GM18505 (cell line): ENCODE data around the gene ATAD1.
"Not testable (repeated sequence)": the region's sequence is repeated elsewhere in the genome, so short reads cannot be mapped to it uniquely, and the experiment has no call there.

Experiments used
- ATAC-seq: cut with Tn5 transposase; IDR thresholded peaks from one replicate; pipeline ENCODE4 v1.9.1; 2021; ENCODE audit not compliant: unreplicated experiment
- POLR2A ChIP-seq: IDR thresholded peaks from 4 replicates; pipeline ENCODE4 v1.6.1; 2011; ENCODE audit warnings: borderline replicate concordance; ENCODE audit not compliant: insufficient read depth, insufficient read length; ENCODE audit errors: extremely low read depth

Gene ATAD1

GRCh38 chr10:87750001-87750671 lies 67.9 kb downstream of the ATAD1 start:
- TF ChIP-seq POLR2A: no peak
- ATAC-seq: no peak

DNA sequence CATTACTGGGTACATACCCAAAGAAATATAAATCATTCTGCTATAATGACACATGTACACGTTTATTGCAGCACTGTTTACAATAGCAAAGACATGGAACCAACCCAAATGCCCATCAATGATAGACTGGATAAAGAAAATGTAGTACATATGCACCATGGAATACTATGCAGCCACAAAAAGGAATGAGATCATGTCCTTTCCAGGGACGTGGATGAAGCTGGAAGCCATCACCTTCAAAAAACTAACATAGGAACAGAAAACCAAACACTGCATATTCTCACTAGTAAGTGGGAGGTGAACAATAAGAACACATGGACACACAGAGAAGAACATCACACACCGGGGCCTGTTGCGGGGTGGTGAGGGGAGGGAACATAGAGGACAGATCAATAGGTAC lies 69.8 kb downstream of the ATAD1 start:
- not testable (repeated sequence) for ATAC-seq

GRCh38 chr10:87746911-87747310 lies 71.1 kb downstream of the ATAD1 start:
- no peak for ATAC-seq
- no peak for TF ChIP-seq POLR2A

DNA sequence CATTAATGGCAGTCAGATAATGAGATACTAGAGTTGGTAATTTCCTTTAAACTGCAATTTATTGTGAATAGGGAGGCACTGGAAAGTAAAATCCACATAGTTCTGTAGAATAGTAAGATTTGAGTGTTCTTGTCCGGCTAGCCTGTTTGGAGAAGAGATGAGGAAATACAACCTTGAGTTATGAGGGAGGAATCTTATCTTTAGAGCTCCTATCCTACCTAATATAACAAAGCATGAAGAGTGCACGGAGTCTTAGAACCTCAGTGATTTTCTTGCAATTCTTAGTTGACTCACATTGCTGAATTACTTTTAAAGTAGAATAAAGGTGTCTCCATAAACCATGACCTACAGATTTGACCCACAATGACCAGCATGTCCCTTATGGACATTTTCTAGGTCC lies 73.4 kb downstream of the ATAD1 start:
- TF ChIP-seq POLR2A: no peak
- ATAC-seq: no peak

DNA sequence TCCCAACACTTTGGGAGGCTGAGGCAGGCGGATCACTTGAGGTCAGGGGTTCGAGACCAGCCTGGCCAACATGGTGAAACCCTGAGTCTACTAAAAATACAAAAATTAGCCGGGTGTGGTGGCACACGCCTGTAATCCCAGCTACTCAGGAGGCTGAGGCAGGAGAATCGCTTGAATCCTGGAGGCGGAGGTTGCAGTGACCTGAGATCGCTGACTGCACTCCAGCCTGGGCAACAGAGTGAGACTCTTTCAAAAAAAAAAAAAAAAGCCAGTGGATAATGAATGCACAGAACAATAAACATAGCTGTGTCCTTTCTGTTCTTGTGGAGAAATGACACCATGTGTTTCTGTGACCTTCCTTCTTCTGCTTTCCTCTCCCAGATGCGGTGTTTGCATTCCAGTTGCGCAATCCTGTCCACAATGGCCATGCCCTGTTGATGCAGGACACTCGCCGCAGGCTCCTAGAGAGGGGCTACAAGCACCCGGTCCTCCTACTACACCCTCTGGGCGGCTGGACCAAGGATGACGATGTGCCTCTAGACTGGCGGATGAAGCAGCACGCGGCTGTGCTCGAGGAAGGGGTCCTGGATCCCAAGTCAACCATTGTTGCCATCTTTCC lies 74.9 kb downstream of the ATAD1 start:
- ATAC-seq: not testable (repeated sequence)

GRCh38 chr10:87740254-87740655 lies 77.8 kb downstream of the ATAD1 start:
- TF ChIP-seq POLR2A: no peak

DNA sequence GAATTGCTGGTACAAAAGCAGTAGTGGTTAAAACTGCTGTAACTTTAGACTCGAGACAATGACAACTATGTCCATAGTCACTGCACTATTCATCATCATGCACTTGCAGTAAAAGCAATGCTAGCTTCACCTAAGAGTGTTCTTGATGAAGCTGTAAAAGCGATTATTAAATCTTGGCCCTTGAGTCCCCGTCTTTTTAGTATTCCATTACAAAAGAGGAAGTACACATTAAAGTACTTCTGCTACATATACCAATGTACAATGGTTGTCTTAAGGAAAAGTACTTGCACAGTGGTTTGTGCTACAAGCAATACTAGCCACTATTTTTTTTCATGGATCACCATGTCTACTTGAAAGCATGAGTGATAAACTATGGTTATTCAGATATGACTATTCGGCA lies 78.3 kb downstream of the ATAD1 start:
- no peak for TF ChIP-seq POLR2A
- no peak for ATAC-seq

More at GRCh38 chr10:87740254-87740655, 77.8 kb downstream of the ATAD1 start:
- ATAC-seq: no peak

- ATAC-seq: not testable (repeated sequence)
Measured at GRCh38 chr10:87738253-87738652, 79.8 kb downstream of the ATAD1 start.

- no peak for ATAC-seq
- TF ChIP-seq POLR2A: no peak
Measured at GRCh38 chr10:87734987-87735827, 82.8 kb downstream of the ATAD1 start.

DNA sequence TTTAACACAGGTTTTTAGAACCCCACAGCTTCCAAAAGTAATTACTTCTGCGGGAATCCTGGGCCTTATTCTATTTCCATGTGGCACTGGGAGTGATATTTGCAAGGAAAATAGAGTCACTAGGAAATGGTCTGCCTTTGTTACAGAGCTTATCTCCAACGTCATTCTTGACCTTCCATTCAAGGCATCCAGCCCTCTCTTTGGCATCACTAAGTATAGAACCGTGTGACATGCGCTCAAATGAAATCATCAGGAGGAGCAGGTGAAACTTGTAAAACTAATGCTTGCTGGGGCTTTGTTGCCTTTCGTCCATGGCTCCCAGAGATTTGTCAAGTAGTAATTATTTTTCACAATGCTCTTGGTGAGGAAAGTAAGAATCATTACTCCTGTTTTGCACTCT lies 84.9 kb downstream of the ATAD1 start:
- no peak for TF ChIP-seq POLR2A
- no peak for ATAC-seq

DNA sequence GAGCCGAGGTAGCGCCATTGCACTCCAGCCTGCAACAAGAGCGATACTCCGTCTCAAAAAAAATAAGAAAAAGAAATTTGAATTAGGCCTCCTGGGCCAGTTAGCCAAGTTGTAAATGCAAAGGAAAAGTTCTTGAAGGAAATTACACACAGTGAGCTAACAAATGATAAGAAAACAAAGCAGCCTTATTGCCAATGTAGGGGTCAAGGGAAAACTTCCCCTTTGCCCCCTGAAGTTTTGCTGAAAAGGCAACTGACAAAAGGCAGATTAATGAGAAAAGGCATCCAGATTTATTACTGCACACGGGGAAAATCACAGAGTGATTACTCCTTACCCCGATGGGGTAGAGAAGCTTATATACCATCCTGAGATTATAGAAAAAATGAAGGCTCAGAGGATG lies 88.1 kb downstream of the ATAD1 start:
- no peak for TF ChIP-seq POLR2A
- ATAC-seq: no peak

- no peak for ATAC-seq
- TF ChIP-seq POLR2A: no peak
Measured at GRCh38 chr10:87724789-87725188, 93.2 kb downstream of the ATAD1 start.

GRCh38 chr10:87723500-87723899 lies 94.5 kb downstream of the ATAD1 start:
- no peak for TF ChIP-seq POLR2A

GRCh38 chr10:87722716-87723115 lies 95.3 kb downstream of the ATAD1 start:
- no peak for ATAC-seq
- no peak for TF ChIP-seq POLR2A

More at GRCh38 chr10:87723500-87723899, 94.5 kb downstream of the ATAD1 start:
- no peak for ATAC-seq
